ENCODE results near the gene POU6F2. TPM values are rescaled to one million over a fixed set of nuclear protein-coding genes. Genes with fewer than 3 reads are reported as not detected.

POU6F2 gene
- polyA plus RNA-seq, 4 donors, result 0.07 to 0.38 (median 0.24) TPM

DNA sequence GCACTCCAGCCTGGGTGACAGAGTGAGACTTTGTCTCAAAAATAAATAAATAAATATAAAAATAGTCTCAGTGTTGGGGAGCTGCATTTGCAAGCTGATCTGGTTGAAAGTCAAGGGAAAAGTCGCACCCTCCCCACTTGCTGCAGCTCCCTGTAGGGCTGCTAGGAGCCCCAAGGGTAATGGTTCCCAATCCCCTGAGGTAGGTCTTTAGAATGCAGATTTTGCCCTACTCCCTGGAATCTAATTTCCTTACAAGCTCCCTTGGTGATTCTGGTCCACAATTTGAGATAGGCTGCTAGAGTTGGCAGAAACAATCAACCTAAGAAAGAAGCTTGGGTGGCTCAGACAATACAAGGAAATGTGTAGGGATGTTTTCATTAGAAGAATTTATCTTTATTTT, 356.0 kb downstream of the POU6F2 start:
- no peak for DNase-seq (ENCODE audit: low read depth in 4 of 4, low spot score in 2 of 4)

DNA sequence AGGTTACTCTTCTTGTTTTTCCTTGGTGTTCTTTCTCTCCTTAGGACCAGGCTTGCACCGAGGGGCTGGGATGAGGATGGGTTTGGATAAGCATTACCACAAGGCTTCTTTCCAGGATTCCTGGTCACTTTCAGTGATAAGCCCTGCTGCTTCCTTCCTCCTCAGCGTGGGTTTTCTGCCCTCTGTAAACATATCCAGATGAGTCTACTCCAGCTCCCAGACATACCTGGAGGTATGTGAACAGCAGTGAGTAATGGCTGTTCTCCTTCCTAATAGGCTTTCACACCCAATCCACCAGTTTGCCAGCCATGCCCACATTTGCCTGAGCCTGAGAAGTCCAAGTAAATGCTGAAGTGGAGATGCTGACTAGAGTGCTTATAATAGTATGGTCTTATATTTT, 358.7 kb downstream of the POU6F2 start:
- DNase-seq (ENCODE audit: low read depth in 4 of 4, low spot score in 2 of 4), result no peak

DNA sequence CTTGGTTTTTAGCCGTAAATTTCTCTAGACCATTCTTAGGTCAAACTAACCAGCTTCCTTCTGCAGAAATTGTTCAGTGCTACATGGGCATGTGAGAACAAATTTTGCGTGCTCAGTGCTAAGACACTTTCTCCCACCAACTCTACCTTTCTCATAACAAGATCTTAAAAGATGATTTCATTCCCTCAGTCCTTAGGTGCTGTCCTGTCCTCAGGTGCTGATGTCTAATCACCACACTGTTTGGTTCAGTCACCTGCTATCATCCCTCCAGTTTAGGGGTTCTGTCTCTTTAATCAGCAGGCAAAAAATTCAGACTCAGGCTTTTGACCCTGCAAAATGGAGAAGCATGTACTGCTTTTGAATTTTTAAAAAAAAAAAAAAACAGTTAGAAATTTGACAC, 361.0 kb downstream of the POU6F2 start:
- no peak for DNase-seq (ENCODE audit: low read depth in 4 of 4, low spot score in 2 of 4)

DNA sequence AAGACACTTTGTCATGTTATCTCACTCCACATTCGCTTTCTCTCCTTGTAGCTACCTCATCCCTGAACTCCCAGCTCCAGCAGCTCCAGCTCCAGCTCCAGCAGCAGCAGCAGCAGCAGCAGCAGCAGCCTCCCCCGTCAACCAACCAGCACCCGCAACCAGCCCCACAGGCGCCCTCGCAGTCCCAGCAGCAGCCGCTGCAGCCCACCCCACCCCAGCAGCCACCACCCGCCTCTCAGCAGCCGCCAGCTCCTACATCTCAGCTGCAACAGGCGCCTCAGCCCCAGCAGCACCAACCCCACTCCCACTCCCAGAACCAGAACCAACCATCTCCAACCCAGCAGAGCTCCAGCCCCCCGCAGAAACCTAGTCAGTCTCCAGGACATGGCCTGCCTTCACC, 361.9 kb downstream of the POU6F2 start:
- no peak for DNase-seq (ENCODE audit: low read depth in 4 of 4, low spot score in 2 of 4)

DNA sequence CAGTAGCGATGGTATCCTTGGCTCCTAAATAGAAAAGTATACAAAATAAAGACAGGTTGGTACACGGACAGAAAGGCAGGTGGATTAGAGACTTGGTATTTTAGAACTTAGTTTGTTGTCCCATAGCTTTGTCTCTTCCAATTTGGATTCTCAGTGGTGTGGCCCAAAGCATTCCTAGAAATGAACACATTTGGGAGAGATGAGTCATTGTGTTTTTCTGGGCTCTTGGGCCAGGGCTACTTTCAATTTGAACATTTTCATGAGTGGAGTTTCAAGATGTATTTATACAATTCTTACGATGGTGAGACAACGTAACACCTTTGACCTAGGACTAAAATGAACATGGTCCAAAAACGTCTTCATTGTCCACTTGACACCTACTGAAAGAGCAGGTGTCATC, 363.4 kb downstream of the POU6F2 start:
- DNase-seq (ENCODE audit: low read depth in 4 of 4, low spot score in 2 of 4), result no peak

DNA sequence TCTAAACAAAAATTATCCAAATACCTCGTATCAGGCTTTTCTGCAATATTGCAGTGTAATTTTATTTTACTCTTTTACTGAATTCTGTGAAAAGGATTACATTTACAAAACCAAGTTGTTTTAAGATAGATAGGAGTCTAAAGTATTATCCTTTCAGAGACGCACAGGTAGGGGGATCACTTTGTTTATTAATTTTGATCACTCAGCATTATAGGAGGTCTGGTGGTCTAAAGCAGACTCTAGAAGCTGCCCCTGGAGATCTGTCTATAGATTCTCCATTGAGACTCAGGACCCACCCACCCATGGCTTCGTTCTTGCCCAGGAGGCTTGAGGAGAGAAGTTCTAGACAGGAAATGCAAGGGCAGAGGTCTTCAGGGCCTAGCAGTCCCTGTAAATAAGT, 365.1 kb downstream of the POU6F2 start:
- no peak for DNase-seq (ENCODE audit: low read depth in 4 of 4, low spot score in 2 of 4)

DNA sequence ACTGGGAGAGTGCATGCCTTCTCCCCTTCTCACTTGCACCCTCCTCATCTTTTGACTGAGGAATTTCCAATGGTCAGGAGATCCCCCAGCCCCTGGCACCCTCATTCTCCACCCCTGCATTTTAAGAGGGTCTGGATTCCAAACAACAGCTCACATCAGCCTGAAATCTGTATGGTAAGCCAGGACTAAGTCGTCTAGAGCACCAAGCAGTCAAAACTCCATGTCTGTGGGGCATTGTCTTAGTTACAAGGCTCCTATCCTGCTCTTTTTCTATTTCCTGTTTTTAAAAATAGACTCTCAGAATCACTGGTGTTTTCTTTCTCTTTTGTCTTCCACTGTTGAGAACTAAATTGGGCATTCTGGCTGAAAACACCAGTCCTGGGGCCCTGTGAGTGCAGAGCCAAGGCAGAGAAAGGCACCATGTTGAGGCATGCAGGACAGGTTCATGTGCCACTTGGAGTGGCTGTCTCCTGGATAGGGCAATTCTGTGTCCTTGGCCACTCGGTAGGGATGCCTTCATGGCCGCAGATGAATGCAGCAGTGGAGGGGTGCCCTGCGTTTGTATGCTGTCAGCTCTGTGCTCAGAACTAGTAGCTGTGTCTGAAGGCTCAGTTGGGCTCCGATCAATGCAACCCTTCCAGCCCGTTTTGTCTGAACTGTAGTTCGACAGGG, 371.9 kb downstream of the POU6F2 start:
- DNase-seq (ENCODE audit: low read depth in 4 of 4, low spot score in 2 of 4), result no peak

DNA sequence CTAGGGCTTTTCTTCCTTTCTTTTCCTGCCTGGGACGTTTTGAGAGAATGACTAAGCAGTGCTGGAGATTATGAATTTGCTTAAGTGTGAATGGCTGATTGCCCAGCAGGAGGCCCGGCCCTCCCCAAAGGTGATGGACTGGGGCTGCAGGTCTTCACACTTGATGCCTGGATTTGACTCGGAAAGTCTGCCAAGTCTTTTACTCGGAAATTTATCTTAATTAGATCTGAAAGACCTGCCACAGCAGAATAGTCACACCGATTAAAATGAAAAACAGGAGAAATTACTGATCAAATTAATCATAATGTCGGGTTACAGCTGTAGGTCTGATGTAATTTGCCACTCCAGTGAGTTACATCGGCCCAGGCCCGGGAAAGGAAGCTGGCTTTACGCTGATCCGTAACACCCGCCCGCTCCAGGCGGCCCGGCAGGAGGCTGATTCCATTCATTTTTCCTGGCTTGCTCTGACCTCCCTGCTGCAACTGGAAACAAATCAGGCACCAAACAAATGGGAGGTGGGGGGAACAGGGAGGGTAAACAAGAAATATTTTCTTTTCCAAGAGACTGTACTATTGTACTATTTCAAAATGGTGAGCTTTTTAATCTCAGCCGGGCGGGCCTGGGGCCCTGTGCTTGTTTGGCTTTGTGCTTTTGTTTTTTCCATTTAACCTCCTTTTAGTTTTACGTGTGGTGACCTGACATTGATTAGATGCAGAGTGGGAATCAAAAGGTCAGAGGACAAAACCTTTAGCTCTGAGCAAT, 376.1 kb downstream of the POU6F2 start:
- DNase-seq (ENCODE audit: low read depth in 4 of 4, low spot score in 2 of 4), result peak; percentile 65 to 82 (median 82)

DNA sequence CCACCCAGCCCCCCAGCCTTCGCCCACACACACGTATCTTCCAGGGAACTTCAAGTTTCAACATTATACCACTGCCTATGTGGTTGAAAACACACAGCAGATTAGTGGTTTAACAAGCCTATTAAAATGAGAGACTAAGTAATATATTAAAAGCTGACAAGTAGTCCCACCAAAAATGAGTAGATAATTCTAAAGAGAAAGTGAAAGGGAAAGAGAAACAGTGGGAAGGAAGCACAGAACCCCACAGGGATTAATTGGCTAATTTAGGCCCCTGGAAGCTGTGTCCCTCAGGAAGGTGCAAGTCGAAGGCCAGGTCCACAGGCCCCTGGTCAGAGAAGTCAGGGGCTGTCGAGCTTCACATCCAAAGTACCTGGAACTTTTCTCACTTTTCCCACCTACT, 378.0 kb downstream of the POU6F2 start:
- DNase-seq (ENCODE audit: low read depth in 4 of 4, low spot score in 2 of 4), result no peak

DNA sequence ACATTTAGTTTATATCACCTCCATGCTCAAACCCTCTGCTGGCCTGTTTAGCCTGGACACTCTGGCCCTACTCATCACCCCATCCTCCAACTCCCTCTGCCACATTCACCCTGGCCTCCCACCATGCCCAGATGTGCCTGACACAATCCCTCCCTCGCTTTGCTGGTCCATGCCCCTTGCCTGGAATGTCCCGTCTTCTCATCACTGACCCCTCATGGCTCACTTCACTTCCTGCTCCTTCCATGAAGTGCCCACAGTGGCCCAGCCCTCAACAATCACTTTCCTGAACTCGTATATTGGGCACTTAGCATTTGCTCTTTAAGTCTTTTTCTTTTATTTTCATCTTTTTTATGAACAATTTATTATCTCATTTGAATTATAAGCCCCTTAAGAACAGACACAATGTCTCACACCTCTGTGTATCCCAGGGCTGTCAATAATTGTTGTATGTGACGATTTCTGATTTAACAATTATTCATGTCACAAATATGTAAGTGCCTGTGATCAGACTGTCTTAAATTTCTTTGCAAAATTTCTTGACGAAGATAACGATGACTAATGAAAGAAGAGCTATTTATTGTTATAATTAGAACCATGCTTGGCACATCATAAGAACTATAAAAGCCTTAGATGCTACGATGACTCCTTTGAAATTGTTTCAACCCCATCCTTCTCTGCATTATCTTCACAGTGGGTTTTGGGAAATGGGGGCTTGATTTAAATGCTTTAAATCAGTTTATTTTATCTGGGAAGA, 378.6 kb downstream of the POU6F2 start:
- no peak for DNase-seq (ENCODE audit: low read depth in 4 of 4, low spot score in 2 of 4)

DNA sequence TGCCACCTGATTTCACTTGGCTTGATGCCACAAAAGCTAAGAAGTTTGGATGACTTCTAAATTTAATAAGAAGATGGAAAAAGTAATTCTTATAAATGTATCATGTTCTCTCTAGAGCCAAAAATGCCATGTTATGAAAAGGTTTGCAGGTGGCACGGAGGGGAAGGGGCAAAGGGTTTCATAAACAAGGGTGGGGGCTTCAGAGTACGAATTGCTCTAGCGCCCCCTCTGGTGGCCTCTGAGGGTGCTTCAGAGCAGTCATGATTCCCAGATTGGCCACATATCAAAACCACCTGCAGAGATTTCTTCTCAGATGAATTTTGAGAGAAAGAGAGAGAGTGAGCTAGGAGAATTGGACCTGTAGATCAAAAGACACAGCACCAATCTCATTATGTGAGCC, 379.9 kb downstream of the POU6F2 start:
- DNase-seq (ENCODE audit: low read depth in 4 of 4, low spot score in 2 of 4), result no peak

DNA sequence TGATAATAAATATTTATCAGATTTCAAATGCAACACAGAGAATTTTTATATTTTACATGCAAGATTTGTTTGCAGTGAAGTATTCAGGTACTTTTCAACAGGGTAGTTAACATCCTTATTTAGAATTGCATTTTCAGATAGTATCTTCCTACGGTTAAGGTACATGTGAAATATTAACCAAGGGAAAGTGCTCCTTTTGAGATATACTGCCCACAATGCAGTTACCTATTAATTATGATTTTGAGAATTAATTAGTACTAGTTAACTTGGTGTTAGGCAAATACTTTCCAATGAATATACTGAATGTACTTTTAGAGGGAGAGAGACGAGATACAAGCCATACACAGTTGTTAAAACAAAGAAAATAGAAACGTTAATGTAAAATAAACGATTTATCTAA, 382.3 kb downstream of the POU6F2 start:
- DNase-seq (ENCODE audit: low read depth in 4 of 4, low spot score in 2 of 4), result no peak

DNA sequence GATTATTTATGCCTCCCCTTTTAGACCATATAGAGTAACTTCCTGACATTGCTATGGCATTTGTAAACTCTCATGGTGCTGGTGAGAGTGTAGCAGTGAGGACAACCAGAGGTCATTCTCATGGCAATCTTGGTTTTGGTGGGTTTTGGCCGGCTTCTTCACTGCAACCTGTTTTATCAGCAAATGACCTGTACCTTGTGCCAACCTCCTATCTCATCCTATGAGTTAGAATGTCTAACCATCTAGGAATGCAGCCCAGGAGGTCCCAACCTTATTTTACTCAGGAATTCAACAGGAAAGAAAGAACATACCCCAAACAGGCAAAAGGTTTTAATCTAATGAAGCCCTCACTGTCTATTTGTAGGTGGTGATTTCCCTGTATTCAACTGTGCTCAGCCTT, 383.1 kb downstream of the POU6F2 start:
- no peak for DNase-seq (ENCODE audit: low read depth in 4 of 4, low spot score in 2 of 4)

DNA sequence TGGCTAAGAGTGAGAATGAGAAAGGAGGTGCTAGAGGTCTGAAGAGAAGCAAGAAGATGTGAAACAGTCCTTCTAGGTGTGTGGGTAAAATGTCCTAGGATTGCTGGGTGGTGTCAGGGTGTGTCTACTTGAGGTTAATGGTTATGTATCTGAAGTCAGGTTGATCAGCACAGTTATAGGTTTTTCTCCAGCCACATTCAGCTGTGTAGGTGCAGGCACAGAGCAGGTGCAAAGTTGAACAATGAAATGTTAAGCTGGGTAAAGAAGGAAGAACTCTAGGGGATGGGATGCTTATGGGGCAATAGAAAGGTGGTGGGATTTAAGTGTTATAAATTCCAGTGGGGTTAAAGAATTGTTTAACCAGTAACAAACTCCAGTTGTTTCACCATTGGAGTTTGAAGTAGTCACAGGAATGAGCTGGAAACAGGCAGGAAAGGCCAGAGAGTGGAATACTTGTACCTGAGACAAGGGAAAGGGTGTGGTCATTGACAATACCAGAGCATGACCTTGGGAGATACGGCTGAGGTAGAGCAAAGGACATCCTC, 388.1 kb downstream of the POU6F2 start:
- DNase-seq (ENCODE audit: low read depth in 4 of 4, low spot score in 2 of 4), result no peak

DNA sequence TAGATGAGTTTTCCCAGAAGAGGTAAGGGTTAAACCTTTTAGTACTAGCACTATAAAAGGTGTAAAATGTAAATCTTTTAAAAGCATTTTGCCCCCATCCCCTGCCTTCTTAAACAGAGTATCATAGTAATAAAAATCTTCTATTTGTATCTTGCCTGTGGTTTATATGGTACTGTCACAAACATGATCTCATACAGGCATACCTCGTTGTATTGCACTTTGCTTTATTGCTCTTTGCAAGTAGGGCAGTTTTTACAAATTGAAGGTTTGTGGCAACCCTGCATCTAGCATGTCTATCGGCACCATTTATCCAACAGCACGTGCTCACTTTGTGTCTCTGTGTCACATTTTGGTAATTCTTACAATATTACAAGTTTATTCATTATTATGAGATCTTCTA, 389.7 kb downstream of the POU6F2 start:
- no peak for DNase-seq (ENCODE audit: low read depth in 4 of 4, low spot score in 2 of 4)

DNA sequence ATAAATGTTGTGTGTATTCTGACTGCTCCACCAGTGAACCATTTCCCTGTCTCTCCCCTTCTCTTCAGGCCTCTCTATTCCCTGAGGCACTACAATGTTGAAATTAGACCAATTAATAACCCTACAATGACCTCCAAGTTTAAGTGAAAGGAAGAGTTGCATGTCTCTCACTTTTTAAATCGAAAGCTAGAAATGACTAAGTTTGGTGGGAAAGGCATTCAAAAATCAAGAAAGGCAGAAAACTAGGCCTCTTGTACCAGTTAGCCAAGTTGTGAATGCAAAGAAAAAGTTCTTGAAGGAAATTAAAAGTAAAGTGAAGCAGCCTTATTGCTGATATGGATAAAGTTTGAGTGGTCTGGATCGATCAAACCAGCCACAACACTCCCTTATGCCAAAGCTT, 390.2 kb downstream of the POU6F2 start:
- DNase-seq (ENCODE audit: low read depth in 4 of 4, low spot score in 2 of 4), result no peak

DNA sequence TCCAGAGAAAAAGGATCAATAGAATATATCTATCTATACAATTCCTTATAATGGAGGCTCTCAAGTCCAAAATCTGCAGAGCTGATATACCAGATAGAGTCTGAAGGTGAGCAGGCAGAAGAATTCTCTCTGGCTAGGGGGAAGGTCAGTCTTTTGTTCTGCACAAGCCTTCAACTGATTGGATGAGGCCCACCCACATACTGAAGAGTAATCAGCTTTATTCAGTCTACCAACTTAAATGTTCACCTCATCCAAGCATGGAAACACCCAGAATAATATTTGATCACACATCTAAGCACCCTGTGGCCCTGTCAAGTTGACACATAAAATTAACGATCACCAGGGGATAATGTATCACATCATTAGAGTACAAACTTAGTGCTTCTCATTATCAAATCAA, 394.7 kb downstream of the POU6F2 start:
- no peak for DNase-seq (ENCODE audit: low read depth in 4 of 4, low spot score in 2 of 4)

DNA sequence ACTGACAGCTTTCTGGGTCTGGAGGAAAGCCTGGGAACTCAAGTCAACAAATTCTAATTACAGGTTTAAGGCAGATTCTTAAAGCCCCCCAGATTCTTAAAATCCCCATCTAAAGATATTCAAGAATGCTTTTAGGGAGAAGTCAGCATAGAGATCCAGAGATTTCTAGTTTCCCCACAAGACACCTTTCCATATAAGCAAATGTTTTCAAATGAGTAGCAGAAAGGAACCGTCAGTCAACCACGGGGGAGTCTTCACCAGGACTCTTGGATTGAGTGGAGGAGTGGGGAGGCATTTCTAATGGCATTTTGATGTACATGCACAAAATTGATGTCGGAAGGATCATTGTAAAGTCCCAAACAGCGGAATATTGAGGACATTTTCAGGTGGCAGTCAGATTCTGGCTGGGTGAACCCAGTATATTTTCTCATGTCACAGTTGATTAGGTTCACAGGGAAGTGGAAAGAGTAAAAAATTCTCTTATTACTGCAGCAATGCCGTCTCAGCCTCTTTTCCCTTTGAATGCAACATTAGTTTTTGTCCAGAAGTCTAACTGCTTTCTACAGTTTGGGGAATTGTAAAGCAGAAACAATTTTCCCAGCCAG, 396.8 kb downstream of the POU6F2 start:
- no peak for DNase-seq (ENCODE audit: low read depth in 4 of 4, low spot score in 2 of 4)

DNA sequence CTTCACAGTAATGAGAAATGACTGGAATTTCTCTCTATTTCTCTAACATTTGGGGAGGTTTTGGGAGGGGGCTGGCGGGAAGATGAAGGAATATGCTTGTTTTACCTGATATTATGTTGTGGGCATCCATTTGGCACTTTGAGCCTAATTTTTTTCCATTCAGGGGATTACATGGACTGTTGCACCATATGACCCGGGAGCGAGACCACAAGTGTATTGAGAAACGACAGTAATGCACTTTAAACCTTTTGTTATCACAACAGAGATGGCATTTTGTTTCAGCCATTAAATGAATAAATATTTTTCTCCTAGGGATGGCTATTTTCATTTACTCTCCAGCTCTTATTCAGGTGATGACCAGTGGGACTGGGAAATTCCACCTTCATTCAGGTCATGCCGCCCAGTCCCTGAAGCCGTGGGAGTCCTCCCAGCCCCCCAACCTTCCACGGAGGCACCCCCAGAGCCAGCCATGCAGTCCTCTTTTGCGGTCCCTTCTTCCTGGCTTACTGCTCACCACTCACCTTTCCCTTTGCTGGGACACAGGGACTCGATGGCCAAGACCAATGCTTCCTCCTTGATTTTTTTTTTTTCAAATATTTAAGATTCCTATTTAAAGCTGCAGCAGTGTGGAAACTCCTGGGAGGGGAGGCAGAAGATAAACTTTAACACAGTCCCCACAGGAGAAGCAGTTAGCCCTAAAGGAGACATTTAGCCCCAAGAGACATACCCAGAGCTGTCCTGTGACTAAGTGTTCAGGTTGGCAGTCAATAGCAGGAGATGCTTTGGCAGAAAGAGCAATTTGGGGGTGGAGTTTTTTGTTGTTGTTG, 397.6 kb downstream of the POU6F2 start:
- no peak for DNase-seq (ENCODE audit: low read depth in 4 of 4, low spot score in 2 of 4)

DNA sequence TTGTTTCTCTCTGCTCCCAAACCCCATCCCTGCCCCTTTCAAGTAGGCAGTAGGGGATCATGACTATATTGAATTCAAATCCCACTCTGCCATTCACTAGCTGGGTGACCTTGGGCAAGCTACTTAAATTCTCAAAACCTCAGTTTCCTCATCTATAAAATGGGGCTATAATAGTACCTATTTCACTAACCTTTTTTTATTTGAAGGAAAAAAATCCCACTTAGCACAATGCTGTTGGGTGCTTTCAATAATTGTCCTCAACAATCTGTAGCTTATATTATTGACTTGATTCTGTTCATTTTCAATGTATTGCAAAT, 398.1 kb downstream of the POU6F2 start:
- no peak for DNase-seq (ENCODE audit: low read depth in 4 of 4, low spot score in 2 of 4)

All from left renal cortex interstitium (tissue), 4 donors.